K562 (cell line): ENCODE measurements around the gene ADAMTS2. TPM values are rescaled to one million over a fixed set of nuclear protein-coding genes. Genes with fewer than 3 reads are reported as not detected.

Source experiments
- ATAC-seq: fragments of 200-7000 bp; cut with Tn5 transposase; 3 replicates; pipeline ENCODE4 v1.9.1; 2020; ENCODE audit warnings: moderate library complexity
- BruUV-seq: library from RNA; stranded (reverse); fragments of 400-500 nt; replicated peaks from 2 replicates; lab custom pipeline; 2021; lab: Mats Ljungman, UMichigan
- CTCF ChIA-PET: fragments of 300-600 bp; formaldehyde crosslinking; extraction: SDS; loops from one replicate; lab custom pipeline; 2021; ENCODE audit warnings: low intra/inter-chr PET ratio; lab: Yijun Ruan, JAX
- POLR2A ChIA-PET: fragments of 300-600, 350-650 bp; sonication (Branson Sonifier 250); formaldehyde crosslinking; extraction: SDS; loops from one replicate; lab custom pipeline; 2021; ENCODE audit warnings: antibody characterized with exemption, inconsistent platforms; lab: Yijun Ruan, JAX
- DNase-seq, 4 experiments: peaks; one replicate each; pipeline versions ENCODE4 v3.0.0 to v3.0.0-alpha.2; 2011 to 2018; ENCODE audit warnings: low spot score in 3 of 4, mixed read lengths in 3 of 4; ENCODE audit errors: extremely low read depth in 1 of 4
- FAIRE-seq: peaks from 2 replicates; lab custom pipeline; 2011; peaks lifted over from hg19 to GRCh38; lab: Jason Lieb, UNC
- H2AFZ ChIP-seq: 2 replicates; pipeline ENCODE4 v1.6.0; 2011; ENCODE audit warnings: low read depth, low read length, control low read depth, inconsistent platforms
- H3K27ac ChIP-seq: fragments of 200-600 bp; 3 replicates; pipeline ENCODE4 v1.8.0; 2011; ENCODE audit warnings: low read depth, mild to moderate bottlenecking, control low read depth, inconsistent platforms, low read length, moderate library complexity, mixed read lengths; ENCODE audit errors: extremely low read depth
- H3K27me3 ChIP-seq, 2 experiments: fragments of 300-600 bp in 1 of 2; 2 replicates in 1 of 2; 3 replicates in 1 of 2; pipeline versions ENCODE4 v1.6.0 to v1.8.0; 2011; ENCODE audit warnings: inconsistent platforms in 2 of 2, low read length in 2 of 2, mild to moderate bottlenecking in 1 of 2, mixed read lengths in 1 of 2, moderate library complexity in 1 of 2; ENCODE audit not compliant: control insufficient read depth in 2 of 2, insufficient read depth in 2 of 2
- H3K36me3 ChIP-seq: fragments of 300-600 bp; 3 replicates; pipeline ENCODE4 v1.8.0; 2011; ENCODE audit warnings: mild to moderate bottlenecking, low read length, inconsistent platforms; ENCODE audit not compliant: control insufficient read depth, insufficient read depth
- H3K4me1 ChIP-seq, 2 experiments: fragments of 200-600 bp in 1 of 2; replicated peaks in 1 of 2; 2 replicates in 1 of 2; 3 replicates in 1 of 2; pipeline versions ENCODE4 v1.5.1 to v1.8.0; 2011; ENCODE audit warnings: inconsistent platforms in 2 of 2, low read length in 2 of 2, mild to moderate bottlenecking in 1 of 2, mixed read lengths in 1 of 2, moderate library complexity in 1 of 2; ENCODE audit not compliant: control insufficient read depth in 2 of 2, insufficient read depth in 2 of 2
- H3K4me2 ChIP-seq: 2 replicates; pipeline ENCODE4 v1.6.1; 2011; ENCODE audit warnings: low read length, control low read depth, inconsistent platforms, mixed read lengths; ENCODE audit not compliant: insufficient read depth
- H3K4me3 ChIP-seq: fragments of 200-600 bp; sonication (generic), shearing (Covaris generic); 2 replicates; pipeline ENCODE4 v1.5.1; 2016; ENCODE audit warnings: control low read depth, inconsistent platforms
- H3K79me2 ChIP-seq: fragments of 200-600 bp; 3 replicates; pipeline ENCODE4 v1.8.0; 2011; ENCODE audit warnings: low read length, inconsistent platforms; ENCODE audit not compliant: control insufficient read depth, insufficient read depth
- H3K9ac ChIP-seq, 2 experiments: 2 replicates each; pipeline versions ENCODE4 v1.6.0 to v1.6.1; 2011; ENCODE audit warnings: low read depth in 2 of 2, low read length in 2 of 2, control low read depth in 1 of 2, inconsistent platforms in 1 of 2, mild to moderate bottlenecking in 1 of 2, mixed read lengths in 1 of 2; ENCODE audit not compliant: insufficient read depth in 1 of 2
- H3K9me1 ChIP-seq: one replicate; pipeline ENCODE4 v1.6.0; 2011; ENCODE audit warnings: inconsistent platforms, mild to moderate bottlenecking, low read length, moderate library complexity; ENCODE audit not compliant: control insufficient read depth, insufficient read depth
- H3K9me3 ChIP-seq: replicated peaks from 2 replicates; pipeline ENCODE4 v1.5.1; 2011; ENCODE audit warnings: low read depth, low read length, inconsistent platforms; ENCODE audit not compliant: control insufficient read depth, insufficient read depth
- H4K20me1 ChIP-seq: replicated peaks from 2 replicates; pipeline ENCODE4 v1.6.1; 2011; ENCODE audit warnings: low read length, inconsistent platforms, mixed read lengths; ENCODE audit not compliant: control insufficient read depth, insufficient read depth
- ELF4 ChIP-seq: fragments of 450-650 bp; formaldehyde crosslinking; IDR thresholded peaks from 2 replicates; pipeline ENCODE4 v1.4.0; 2022; ENCODE audit warnings: missing genetic modification characterization
- GTF2A2 ChIP-seq: IDR thresholded peaks from 2 replicates; pipeline ENCODE4 v1.6.1; 2016; ENCODE audit warnings: mild to moderate bottlenecking, missing genetic modification characterization, missing compliant biosample characterization
- KDM4B ChIP-seq, 2 experiments: fragments of 450-650 bp in 1 of 2; sonication (generic) in 1 of 2; IDR thresholded peaks; 2 replicates each; pipeline ENCODE4 v1.6.1; 2016 to 2017; ENCODE audit warnings: borderline replicate concordance in 2 of 2, antibody characterized with exemption in 1 of 2, low read depth in 1 of 2, mild to moderate bottlenecking in 1 of 2
- MAX ChIP-seq: sonication (generic); formaldehyde crosslinking; IDR thresholded peaks from 2 replicates; pipeline ENCODE4 v1.9.0; 2022; ENCODE audit warnings: mild to moderate bottlenecking, missing genetic modification reagents
- MBD2 ChIP-seq: sonication (generic); IDR thresholded peaks from 2 replicates; pipeline ENCODE4 v1.6.1; 2016; ENCODE audit warnings: low read depth, borderline replicate concordance
- MEF2D ChIP-seq: conservative IDR thresholded peaks from 2 replicates; pipeline ENCODE4 v1.6.1; 2016; ENCODE audit warnings: low read depth, missing genetic modification characterization, missing compliant biosample characterization
- POLR2AphosphoS2 ChIP-seq: IDR thresholded peaks from 2 replicates; pipeline ENCODE4 v1.6.1; 2012; ENCODE audit warnings: low read length, improper control_type of control experiment
- RBM25 ChIP-seq: fragments of 200-400 bp; formaldehyde crosslinking; IDR thresholded peaks from 2 replicates; pipeline ENCODE4 v1.6.1; 2018; ENCODE audit warnings: low read length, low read depth, moderate library complexity; ENCODE audit not compliant: severe bottlenecking
- SUPT5H ChIP-seq: fragments of 450-650 bp; IDR thresholded peaks from 2 replicates; pipeline ENCODE4 v1.6.1; 2016
- WHSC1 ChIP-seq: IDR thresholded peaks from one replicate; pipeline ENCODE4 v1.6.1; 2012; ENCODE audit warnings: low read length, control low read depth, inconsistent platforms
- ZBTB34 ChIP-seq: fragments of 250-450 bp; sonication (Bioruptor Pico); IDR thresholded peaks from 2 replicates; pipeline ENCODE4 v1.8.0; 2021; ENCODE audit warnings: mild to moderate bottlenecking, moderate library complexity
- ZHX1 ChIP-seq: fragments of 150-350 bp; conservative IDR thresholded peaks from 2 replicates; pipeline ENCODE4 v1.6.1; 2014; ENCODE audit warnings: low read length
- WGBS: fragments of 100-300 bp; shearing (Covaris generic); methylation state at CpG from one replicate; pipeline ENCODE4 v1.1.6; 2016; ENCODE audit warnings: low coverage, mixed read lengths; ENCODE audit not compliant: insufficient coverage; ENCODE audit errors: missing lambda C conversion rate; 5-methylcytosine and 5-hydroxymethylcytosine counted together
- in situ Hi-C: fragments of 300-500 bp; cut with MboI; formaldehyde crosslinking; loops from 4 replicates; pipeline ENCODE4 v1.15.0; 2018; ENCODE audit warnings: inconsistent platforms, mixed read lengths
- intact Hi-C: fragments of 100-400 bp; cut with micrococcal nuclease; formaldehyde crosslinking; loops from 2 replicates; pipeline ENCODE4 v1.14.2; 2022
- polyA plus RNA-seq, 8 experiments: library from polyadenylated mRNA; depleted of rRNA in 4 of 8; stranded (reverse) in 5 of 8; unstranded in 3 of 8; fragments of >200 nt; fragmentation: Nextera tagmentation in 2 of 8; fragmentation: Illumina TruSeq in 1 of 8; extraction: Ambion mirVana in 2 of 8; extraction: Trizol in 1 of 8; gene quantifications; 2 replicates each; pipeline versions ENCODE4 v1.2.1 to v1.2.3, GENCODE V29; 2011 to 2014; ENCODE audit warnings: inconsistent platforms in 1 of 8, missing spikeins in 1 of 8
- total RNA-seq, 7 experiments: library from RNA; depleted of rRNA in 6 of 7; stranded (reverse); fragments of >200 nt in 6 of 7; fragmentation: Illumina TruSeq in 2 of 7; extraction: Trizol in 2 of 7; gene quantifications; 2 replicates each; pipeline versions ENCODE4 v1.2.1 to v1.2.3, GENCODE V29; 2011 to 2021; ENCODE audit warnings: low replicate concordance in 1 of 7

ADAMTS2 gene
- total and polyA plus RNA-seq, 9 of the 15 experiments (the other 6 are each of a cell fraction or from before 2014, with no cell fraction given), result not detected

- in situ Hi-C loops (no loop called here), intact Hi-C loops (no loop called here)
- no peaks in the 10 kb centered on the region; a peak in 1 of 5 replicates for H3K4me1 ChIP-seq
- H3K27me3 ChIP-seq, result peaks cover 3 to 46% of the 10 kb centered on the region in 2 experiments; a peak in 4 of 5 replicates
- H3K36me3 ChIP-seq, result no peaks in the 10 kb centered on the region
- no peak overlapping the region for H3K4me2 ChIP-seq
- no peak overlapping the region for H2AFZ ChIP-seq
- 7% methylated on average over 3 of the region's 3 CpGs for WGBS
- H3K27ac ChIP-seq, result no peak overlapping the region
- no peak for DNase-seq
- H3K79me2 ChIP-seq, result no peaks in the 10 kb centered on the region
- no TSS peak for BruUV-seq
- ChIA-PET POLR2A (no interaction called here), CTCF (no interaction called here)
- H3K9me3 ChIP-seq, result no peaks in the 10 kb centered on the region
- no peak overlapping the region for H3K4me3 ChIP-seq
- FAIRE-seq, result no peak
- TF ChIP-seq SUPT5H (no peak), MBD2 (no peak), GTF2A2 (tag) (no peak), RBM25 (no peak), POLR2AphosphoS2 (no peak), ELF4 (CRISPR knock-in tag) (no peak), MAX (CRISPR knock-in tag) (no peak), KDM4B (IDR thresholded peaks at IDR 0.05; ENCODE audit: borderline replicate concordance in 2 of 2, low read depth in 1 of 2) (no peak), ZHX1 (no peak), MEF2D (tag) (no peak), ZBTB34 (CRISPR knock-in tag) (no peak), WHSC1 (no peak)
- ATAC-seq, result no peak
- no peaks in the 10 kb centered on the region; the same call in 1 of the 2 replicates for H4K20me1 ChIP-seq
- no peak overlapping the region for H3K9ac ChIP-seq
- no peaks in the 10 kb centered on the region for H3K9me1 ChIP-seq
Measured at GRCh38 chr5:179211068-179211467, 134.2 kb downstream of the ADAMTS2 start.
